MM.1S (cell line): ENCODE data around the gene CYB5R3.
"Not testable (repeated sequence)": the region's sequence is repeated elsewhere in the genome, so short reads cannot be mapped to it uniquely, and the experiment has no call there.

Experiments
- EZH2 ChIP-seq: fragments of 300-600 bp; sonication (generic); optimal IDR thresholded peaks from 2 replicates; pipeline ENCODE3; 2017; ENCODE audit warnings: low read depth, mild to moderate bottlenecking, antibody characterized with exemption, low read length, mixed read lengths
- TF ChIP-seq, protein P1 (sequence below): fragments of 300-600 bp; sonication (generic); IDR thresholded peaks from 2 replicates; pipeline ENCODE4 v1.5.1; 2016; ENCODE audit warnings: antibody characterized with exemption, low read length, mixed read lengths

DNA sequence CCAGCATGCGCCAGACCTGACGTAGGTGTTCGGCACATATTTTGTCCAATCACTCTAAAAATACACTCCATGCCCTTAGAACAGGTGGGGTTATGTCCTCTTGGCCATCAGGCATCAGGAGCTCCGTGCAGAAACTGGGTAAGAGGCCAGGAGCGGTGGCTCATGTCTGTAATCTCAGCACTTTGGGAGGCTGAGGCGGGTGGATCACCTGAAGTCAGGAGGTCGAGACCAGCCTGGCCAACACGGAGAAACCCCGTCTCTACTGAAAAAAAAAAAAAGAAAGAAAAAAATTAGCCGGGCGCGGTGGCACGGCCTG, 33.4 kb downstream of the CYB5R3 start:
- TF ChIP-seq, protein P1, sequence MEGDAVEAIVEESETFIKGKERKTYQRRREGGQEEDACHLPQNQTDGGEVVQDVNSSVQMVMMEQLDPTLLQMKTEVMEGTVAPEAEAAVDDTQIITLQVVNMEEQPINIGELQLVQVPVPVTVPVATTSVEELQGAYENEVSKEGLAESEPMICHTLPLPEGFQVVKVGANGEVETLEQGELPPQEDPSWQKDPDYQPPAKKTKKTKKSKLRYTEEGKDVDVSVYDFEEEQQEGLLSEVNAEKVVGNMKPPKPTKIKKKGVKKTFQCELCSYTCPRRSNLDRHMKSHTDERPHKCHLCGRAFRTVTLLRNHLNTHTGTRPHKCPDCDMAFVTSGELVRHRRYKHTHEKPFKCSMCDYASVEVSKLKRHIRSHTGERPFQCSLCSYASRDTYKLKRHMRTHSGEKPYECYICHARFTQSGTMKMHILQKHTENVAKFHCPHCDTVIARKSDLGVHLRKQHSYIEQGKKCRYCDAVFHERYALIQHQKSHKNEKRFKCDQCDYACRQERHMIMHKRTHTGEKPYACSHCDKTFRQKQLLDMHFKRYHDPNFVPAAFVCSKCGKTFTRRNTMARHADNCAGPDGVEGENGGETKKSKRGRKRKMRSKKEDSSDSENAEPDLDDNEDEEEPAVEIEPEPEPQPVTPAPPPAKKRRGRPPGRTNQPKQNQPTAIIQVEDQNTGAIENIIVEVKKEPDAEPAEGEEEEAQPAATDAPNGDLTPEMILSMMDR = not testable (repeated sequence)
- TF ChIP-seq EZH2 = not testable (repeated sequence)
